Heart right ventricle (tissue), 16 donors: Measurements from ENCODE around the gene A4GALT. TPM values are rescaled to one million over a fixed set of nuclear protein-coding genes. Genes with fewer than 3 reads are reported as not detected.
"Not testable (repeated sequence)": the region's sequence is repeated elsewhere in the genome, so short reads cannot be mapped to it uniquely, and the experiment has no call there.

Experiments used
- ATAC-seq, 8 donors: fragments of 200-7000 bp; cut with Tn5 transposase; one replicate each; pipeline ENCODE4 v1.9.1; 2020; ENCODE audit warnings: mild to moderate bottlenecking in 8 of 8, moderate library complexity in 8 of 8, moderate number of reproducible peaks in 1 of 8
- DNase-seq, 2 donors: peaks; one replicate each; pipeline ENCODE4 v3.0.0-alpha.2; 2020
- H3K27ac ChIP-seq, 10 donors: fragments of 200-600 bp; sonication (generic) in 2 of 10; one replicate each; pipeline versions ENCODE4 v1.5.0 to v1.8.0; 2020 to 2022; ENCODE audit warnings: mild to moderate bottlenecking in 3 of 10
- H3K27me3 ChIP-seq, 7 donors: fragments of 200-600 bp; one replicate each; pipeline ENCODE4 v1.8.0; 2021 to 2022; ENCODE audit warnings: mild to moderate bottlenecking in 2 of 7
- H3K36me3 ChIP-seq, 9 donors: fragments of 200-600 bp; sonication (generic) in 1 of 9; one replicate each; pipeline versions ENCODE4 v1.5.0 to v1.8.0; 2020 to 2022; ENCODE audit warnings: mild to moderate bottlenecking in 2 of 9
- H3K4me1 ChIP-seq, 9 donors: fragments of 200-600 bp; sonication (generic) in 1 of 9; one replicate each; pipeline versions ENCODE4 v1.5.0 to v1.8.0; 2020 to 2022; ENCODE audit warnings: mild to moderate bottlenecking in 4 of 9
- H3K4me3 ChIP-seq, 10 donors: fragments of 200-600 bp; sonication (generic) in 2 of 10; one replicate each; pipeline versions ENCODE4 v1.5.0 to v1.8.0; 2020 to 2022; ENCODE audit warnings: mild to moderate bottlenecking in 7 of 10, moderate library complexity in 2 of 10
- H3K9me3 ChIP-seq, 11 donors: fragments of 200-600 bp in 10 of 11; sonication (generic) in 2 of 11; one replicate each; pipeline versions ENCODE4 v1.5.0 to v1.8.0; 2013 to 2022; ENCODE audit warnings: mild to moderate bottlenecking in 2 of 11, control low read depth in 1 of 11, moderate library complexity in 1 of 11
- CTCF ChIP-seq, 9 donors: fragments of 200-600 bp; sonication (generic) in 2 of 9; IDR thresholded peaks; one replicate each; pipeline versions ENCODE4 v1.5.0 to v1.8.0; 2021 to 2022; ENCODE audit warnings: antibody characterized with exemption in 9 of 9, mild to moderate bottlenecking in 5 of 9, moderate library complexity in 1 of 9
- WGBS, 2 donors: extraction: QIAGEN DNeasy Blood & Tissue Kit; methylation state at CpG; one replicate each; pipeline ENCODE4 v1.1.7; 2013; ENCODE audit warnings: inconsistent platforms in 1 of 2; 5-methylcytosine and 5-hydroxymethylcytosine counted together
- intact Hi-C, 10 donors: fragments of 100-400 bp; cut with DNase I; formaldehyde crosslinking; loops; one replicate each; pipeline versions ENCODE4 v1.11.1 to v1.14.2; 2022
- polyA plus RNA-seq, 2 donors: library from polyadenylated mRNA; stranded (reverse); fragments of 200-250 nt; gene quantifications; one replicate each; pipeline ENCODE4 v1.2.3, GENCODE V29; 2013
- total RNA-seq, 10 donors: library from RNA; stranded (reverse); fragmentation: NEBNext Ultra II Directional in 3 of 10; extraction: Animal tissue kit (Norgen Biotek cat#: 25700) in 3 of 10; gene quantifications; one replicate each; pipeline versions ENCODE4 v1.2.1 to v1.2.4, GENCODE V29; 2021 to 2023
- donor health status: Arrhythmogenic right ventricular cardiomyopathy.
- donor health status: ischemic (EF 13 %, LVEDD 7.1; RV severe dilation, severe dysfunction).
- donor health status: healthy with polysubstance abuse.
- donor health status: DM: no; HTN: yes; CAD: no.
- donor health status: DM: no; HTN: no; CAD: no.
- donor health status: ischemic (EF 25% LVEDD 6.9; RV normal size, moderate dysfunction).
- donor health status: ischemic (EF 25% LVEDD 5.7; RV mildly dilated, moderate dysfunction).
- donor health status: healthy.
- donor health status: DM: yes; HTN: yes; CAD: no.
- donor health status: Ischemic cardiomyopathy.
- donor health status: ischemic (EF 35%, LVEDD 5.7; RV mildly dilated, moderate dysfunction).
- donor health status: nonischemic (EF 11% LVEDD 7.7; RV severe dilation, severe dysfunction).
- donor health status: DM: yes; HTN: yes; CAD: no.
- donor health status: PGD.
- donor health status: ischemic (EF 29% LVEDD 5.4; RV normal size, mild dysfunction).
- donor health status: nonischemic (EF 23%, LVEDD 6.1; RV moderate dilation, normal function).

Gene A4GALT
- total and polyA plus RNA-seq, 12 donors, result 61.4 to 167 (median 87.1) TPM

GRCh38 chr22:42680648-42681047 lies 40.0 kb downstream of the A4GALT start:
- Histone ChIP-seq H3K36me3 (no peaks in the 10 kb centered on the region), H3K4me3 (no peak overlapping the region)

GRCh38 chr22:42679691-42680090 lies 41.0 kb downstream of the A4GALT start:
- no peak for DNase-seq
- H3K27me3 ChIP-seq, result no peaks in the 10 kb centered on the region
- ATAC-seq, result no peak
- 80 to 98% methylated on average over 4 of the region's 4 CpGs for WGBS, 2 donors
- H3K4me3 ChIP-seq, result no peak overlapping the region
- H3K36me3 ChIP-seq, result no peaks in the 10 kb centered on the region
- TF ChIP-seq CTCF (IDR thresholded peaks at IDR 0.05), result no peak
- peak overlapping the region in 3 of 10 donors; percentile 26 to 91 (median 77) for H3K27ac ChIP-seq
- H3K9me3 ChIP-seq, result peaks cover 0 to 7% (median 0%) of the 10 kb centered on the region in 11 donors
- H3K4me1 ChIP-seq, result peaks cover 41 to 98% (median 91%) of the 10 kb centered on the region in 9 donors
- intact Hi-C loops, result loop anchor here in 4 of 10 donors (5.0 kb wide), 3 partner anchors 38 to 63 kb away; partner anchors contain the start of gene A4GALT (in 1 of the 4)

More at GRCh38 chr22:42680648-42681047, 40.0 kb downstream of the A4GALT start:
- Histone ChIP-seq H3K9me3 (peaks cover 0 to 7% (median 0%) of the 10 kb centered on the region in 11 donors), H3K4me1 (peaks cover 47 to 98% (median 91%) of the 10 kb centered on the region in 9 donors), H3K27ac (peak overlapping the region in 6 of 10 donors; percentile 15 to 92 (median 52)), H3K27me3 (no peaks in the 10 kb centered on the region)
- ATAC-seq (peak in 3 of 8 donors; percentile 10 to 78 (median 40)), DNase-seq (no peak)
- no peak for TF ChIP-seq CTCF (IDR thresholded peaks at IDR 0.05)
- intact Hi-C loops, result loop anchor here in 3 of 10 donors (5.0 kb wide), 2 partner anchors 37 to 42 kb away; partner anchors contain the start of gene A4GALT (in 1 of the 3)
- 68 to 70% methylated on average over 8 of the region's 8 CpGs for WGBS, 2 donors

GRCh38 chr22:42678894-42679293 lies 41.8 kb downstream of the A4GALT start:
- DNase-seq (no peak), ATAC-seq (no peak)
- Histone ChIP-seq H3K27ac (peak overlapping the region in 5 of 10 donors; percentile 82 to 91 (median 85)), H3K4me3 (no peak overlapping the region), H3K36me3 (no peaks in the 10 kb centered on the region), H3K4me1 (peaks cover 35 to 98% (median 90%) of the 10 kb centered on the region in 9 donors), H3K9me3 (peaks cover 0 to 7% (median 0%) of the 10 kb centered on the region in 11 donors), H3K27me3 (no peaks in the 10 kb centered on the region)
- TF ChIP-seq CTCF (IDR thresholded peaks at IDR 0.05), result no peak
- intact Hi-C loops, result loop anchor here in 1 of 10 donors (5.0 kb wide), 1 partner anchor 63 kb away; no protein-coding TSS in a partner anchor
- WGBS, 2 donors, result 96 to 97% methylated on average over 1 of the region's 1 CpG

GRCh38 chr22:42677936-42678335 lies 42.7 kb downstream of the A4GALT start:
- H3K36me3 ChIP-seq, H3K9me3 ChIP-seq, H3K27me3 ChIP-seq, DNase-seq, ATAC-seq, H3K4me3 ChIP-seq: not testable (repeated sequence)
- peak overlapping the region in 8 of 10 donors; percentile 72 to 91 (median 84) for H3K27ac ChIP-seq
- 63 to 65% methylated on average over 4 of the region's 4 CpGs for WGBS, 2 donors
- intact Hi-C loops, result loop anchor here in 1 of 10 donors (5.0 kb wide), 1 partner anchor 64 kb away; no protein-coding TSS in a partner anchor
- peaks cover 27 to 95% (median 86%) of the 10 kb centered on the region in 9 donors for H3K4me1 ChIP-seq
